Stimulated activated CD4-positive, alpha-beta T cell treated with anti-CD3 and anti-CD28 coated beads, Interleukin-1b, Interleukin-23, amount 100 ng/mL, for 4 hours (primary cell): ENCODE results near the gene SEC62.
"Not testable (repeated sequence)": the region's sequence is repeated elsewhere in the genome, so short reads cannot be mapped to it uniquely, and the experiment has no call there.

Source experiments
- DNase-seq, 2 donors: peaks; one replicate each; pipeline ENCODE4 v3.0.0-alpha.2; 2020; ENCODE audit warnings: low read depth in 2 of 2

Gene SEC62

DNA sequence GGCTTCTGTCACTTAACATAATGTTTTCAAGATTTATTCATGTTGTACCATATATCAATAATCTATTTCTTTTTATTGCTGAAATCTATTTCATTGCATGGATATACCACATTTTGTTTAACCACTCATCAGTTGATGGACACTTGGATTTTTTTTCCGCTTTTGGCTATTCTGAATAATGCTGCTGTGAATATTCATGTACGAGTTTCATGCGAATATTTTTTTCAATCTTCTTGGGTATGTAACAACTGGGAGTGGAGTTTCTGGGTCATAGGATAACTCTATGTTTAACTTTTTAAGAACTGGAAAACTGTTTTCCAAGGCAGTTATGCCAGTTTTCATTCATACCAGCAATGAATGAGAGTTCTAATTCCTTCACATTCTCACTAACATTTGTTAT is 49.5 kb downstream of the SEC62 start:
- no peak for DNase-seq

GRCh38 chr3:170019306-170019705 is 52.7 kb downstream of the SEC62 start:
- not testable (repeated sequence) for DNase-seq

DNA sequence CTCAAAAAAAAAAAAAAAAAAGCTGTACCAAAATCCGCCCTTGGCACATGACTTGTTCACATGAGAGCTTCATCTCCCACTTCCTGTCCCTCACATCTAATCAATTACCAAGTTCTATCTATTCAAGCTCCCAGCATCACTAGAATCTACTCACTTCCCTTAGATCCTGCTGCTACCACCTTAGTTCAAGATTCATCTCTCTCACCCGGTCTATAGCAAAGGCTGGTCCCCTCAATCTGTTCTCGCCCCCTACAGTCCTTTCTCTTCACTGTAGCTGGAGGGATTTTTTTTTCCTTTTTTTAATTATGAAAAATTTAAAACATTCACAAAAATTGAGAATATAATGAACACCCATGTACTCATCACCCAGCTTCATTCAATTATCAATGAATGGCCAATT is 54.5 kb downstream of the SEC62 start:
- DNase-seq: no peak

GRCh38 chr3:170022336-170022735 is 55.7 kb downstream of the SEC62 start:
- DNase-seq: no peak

GRCh38 chr3:170023165-170023564 is 56.6 kb downstream of the SEC62 start:
- DNase-seq: no peak

DNA sequence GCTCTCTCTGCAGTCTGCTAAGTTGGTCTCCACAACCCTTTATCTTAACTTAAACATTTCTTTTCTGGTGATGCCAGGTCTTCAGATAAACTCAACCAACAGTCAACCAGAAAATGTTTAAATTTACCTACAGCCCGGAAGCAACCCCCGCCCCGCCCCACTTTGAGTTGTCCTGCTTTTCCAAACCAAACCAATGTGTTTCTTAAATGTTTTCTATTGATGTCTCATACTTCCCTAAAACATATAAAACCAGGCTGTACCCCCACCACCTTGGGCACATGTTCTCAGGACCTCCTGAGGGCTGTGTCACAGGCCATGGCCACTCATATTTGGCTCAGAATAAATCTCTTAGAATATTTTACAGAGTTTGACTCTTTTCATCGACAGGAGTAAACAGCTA is 58.0 kb downstream of the SEC62 start:
- no peak for DNase-seq

GRCh38 chr3:170027233-170028102 is 60.9 kb downstream of the SEC62 start:
- DNase-seq: no peak

GRCh38 chr3:170033489-170033888 is 66.9 kb downstream of the SEC62 start:
- DNase-seq: peak in 1 of 2 donors; percentile 21

- peak; percentile 69 to 79 for DNase-seq
These were observed 71.1 kb downstream of the SEC62 start, which contains the start of gene GPR160 for GRCh38 chr3:170037463-170038433. TSS of gene GPR160 (plus strand) at chr3:170037995. CDS start at chr3:170083973, 45,978 bp downstream.

- peak; percentile 7 to 10 for DNase-seq
These were observed 72.0 kb downstream of the SEC62 start for GRCh38 chr3:170038434-170039110.

- no peak for DNase-seq
These were observed 73.8 kb downstream of the SEC62 start for GRCh38 chr3:170040418-170040817.

DNA sequence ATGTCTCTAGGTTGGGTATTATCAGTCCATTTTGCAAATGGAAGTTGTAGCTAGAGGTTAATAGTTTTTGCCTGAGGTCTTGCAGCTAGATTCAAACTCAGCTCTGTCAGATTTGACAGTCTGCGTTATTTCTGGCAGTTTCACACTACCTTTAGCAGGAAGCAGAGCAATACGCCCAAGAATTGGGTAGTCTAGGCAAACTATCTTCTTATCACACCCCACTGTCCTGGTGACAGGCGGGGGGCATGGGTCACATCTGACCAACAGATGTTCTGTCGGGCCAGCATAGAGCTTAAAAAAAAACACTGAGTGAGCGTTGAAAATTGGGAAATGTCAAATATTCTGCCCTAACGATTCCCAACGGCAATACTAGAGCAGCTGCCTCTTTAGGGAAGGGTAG is 76.9 kb downstream of the SEC62 start:
- no peak for DNase-seq

DNA sequence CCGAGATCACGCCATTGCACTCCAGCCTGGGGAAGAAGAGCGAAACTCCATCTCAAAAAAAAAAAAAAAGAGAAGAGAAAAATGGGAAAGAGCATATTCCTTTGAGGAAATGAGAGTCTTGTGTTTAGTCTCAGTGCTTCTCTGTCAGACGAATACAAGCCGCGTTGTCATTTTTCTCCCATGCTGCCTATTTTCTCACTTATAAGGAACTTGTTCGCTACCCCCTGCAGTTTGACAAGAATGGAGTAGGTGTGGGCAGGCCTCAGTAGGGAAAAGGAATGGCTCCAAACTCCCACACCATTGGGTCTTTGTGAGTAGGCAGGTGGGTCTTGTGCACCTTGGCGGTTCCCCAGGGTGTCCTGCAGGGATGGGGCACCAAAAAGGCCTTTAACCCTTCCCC is 77.7 kb downstream of the SEC62 start:
- no peak for DNase-seq

DNA sequence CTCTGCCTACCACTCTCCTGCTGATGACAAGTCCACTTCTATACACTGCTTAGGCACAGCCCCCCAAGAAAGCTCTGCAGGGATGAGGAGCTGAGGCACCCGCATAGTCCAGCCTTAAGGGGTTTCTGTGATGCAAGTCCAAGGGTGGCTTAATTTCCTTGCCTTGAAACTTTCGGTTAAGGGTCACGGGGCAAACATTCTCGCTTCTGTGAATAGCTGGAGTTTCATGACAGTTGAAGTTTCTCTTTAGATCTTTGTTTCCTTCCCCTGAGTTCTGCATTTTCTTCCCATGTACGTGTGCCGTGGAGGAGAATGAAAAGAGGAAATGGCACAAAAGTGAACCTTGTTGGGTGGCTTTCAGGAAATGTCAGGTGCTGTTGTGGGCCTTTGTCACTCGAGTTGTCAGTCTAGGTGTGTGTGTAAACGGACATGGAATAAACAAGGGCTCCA is 78.2 kb downstream of the SEC62 start:
- DNase-seq: no peak

DNA sequence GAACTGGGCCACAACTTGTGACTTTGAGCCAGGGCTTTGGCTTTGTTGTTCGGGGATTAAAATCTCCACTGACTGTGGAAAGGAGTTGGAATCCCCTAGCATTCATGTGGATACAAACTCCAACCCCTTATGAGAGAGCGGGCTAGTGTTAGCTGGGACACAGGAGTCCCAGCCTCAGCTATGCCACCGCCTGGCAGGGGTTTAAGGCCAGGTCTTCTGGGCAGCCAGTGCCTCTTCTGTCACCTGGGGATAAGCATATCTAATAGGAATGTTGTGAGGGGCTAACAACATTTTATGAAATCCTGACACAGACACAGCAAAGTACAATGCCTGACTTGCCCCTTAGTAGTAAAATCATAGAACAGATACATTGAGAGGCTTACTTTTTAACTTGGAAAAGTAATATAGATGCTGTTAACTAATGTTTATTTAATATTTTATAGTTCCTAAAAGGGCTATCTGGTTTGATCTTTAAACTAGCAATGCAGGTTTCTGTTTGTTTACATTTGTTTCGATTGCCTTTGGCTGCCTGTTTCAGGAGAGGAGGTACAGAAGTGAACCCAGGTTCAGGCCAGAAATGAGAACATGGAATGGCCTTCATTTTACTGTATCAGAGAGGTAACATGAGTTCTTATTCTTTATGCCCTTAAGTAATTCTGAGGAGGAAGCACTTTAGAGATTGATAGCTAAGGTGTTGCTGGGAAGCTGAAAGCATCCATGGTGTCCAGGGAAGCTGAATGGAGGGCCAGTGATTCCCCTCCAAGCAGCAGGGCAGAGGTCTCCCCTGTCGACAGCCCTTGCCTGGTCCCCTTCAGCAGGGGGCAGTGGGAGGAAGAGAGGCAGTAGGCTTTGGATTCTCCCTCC is 79.9 kb downstream of the SEC62 start:
- no peak for DNase-seq

GRCh38 chr3:170047133-170047404 is 80.5 kb downstream of the SEC62 start:
- no peak for DNase-seq
